ENCODE measurements around the gene AGMAT. TPM values are rescaled to one million over a fixed set of nuclear protein-coding genes. Genes with fewer than 3 reads are reported as not detected.

AGMAT gene
- total RNA-seq, 4 donors from 2014 or later, result 15.7 to 45.4 (median 39.6) TPM

- TF ChIP-seq POLR2A (IDR thresholded peaks at IDR 0.05) (no peak), CTCF (IDR thresholded peaks at IDR 0.05) (no peak)
- H3K27me3 ChIP-seq, result no peaks in the 10 kb centered on the region
- no peak overlapping the region for H3K27ac ChIP-seq
- peaks cover 0 to 34% (median 0%) of the 10 kb centered on the region in 3 donors for H3K36me3 ChIP-seq
- H3K9me3 ChIP-seq, result no peaks in the 10 kb centered on the region
- no peak overlapping the region for H3K4me3 ChIP-seq
- no peak for DNase-seq
- H3K4me1 ChIP-seq, result peaks cover 0 to 31% (median 2%) of the 10 kb centered on the region in 4 donors
These were observed 41.6 kb upstream of the AGMAT start for GRCh38 chr1:15626269-15626950.

- DNase-seq, result no peak
- Histone ChIP-seq H3K27me3 (no peaks in the 10 kb centered on the region), H3K27ac (peak overlapping the region in 1 of 4 donors; percentile 37), H3K36me3 (peaks cover 0 to 22% (median 0%) of the 10 kb centered on the region in 3 donors), H3K4me3 (no peak overlapping the region), H3K4me1 (peaks cover 0 to 42% (median 2%) of the 10 kb centered on the region in 4 donors), H3K9me3 (no peaks in the 10 kb centered on the region)
- TF ChIP-seq CTCF (IDR thresholded peaks at IDR 0.05), result no peak
- TF ChIP-seq POLR2A (IDR thresholded peaks at IDR 0.05), result no peak
These were observed 40.4 kb upstream of the AGMAT start for GRCh38 chr1:15625056-15625917.

GRCh38 chr1:15624133-15624714 lies 39.4 kb upstream of the AGMAT start:
- H3K27ac ChIP-seq, result no peak overlapping the region
- peaks cover 0 to 53% (median 3%) of the 10 kb centered on the region in 4 donors for H3K4me1 ChIP-seq
- TF ChIP-seq CTCF (IDR thresholded peaks at IDR 0.05) (no peak), POLR2A (IDR thresholded peaks at IDR 0.05) (no peak)
- no peak for DNase-seq
- peaks cover 0 to 18% (median 0%) of the 10 kb centered on the region in 3 donors for H3K36me3 ChIP-seq
- H3K27me3 ChIP-seq, result no peaks in the 10 kb centered on the region
- no peak overlapping the region for H3K4me3 ChIP-seq
- no peaks in the 10 kb centered on the region for H3K9me3 ChIP-seq

GRCh38 chr1:15623435-15623834 lies 38.6 kb upstream of the AGMAT start:
- Histone ChIP-seq H3K4me3 (no peak overlapping the region), H3K27ac (no peak overlapping the region), H3K27me3 (no peaks in the 10 kb centered on the region), H3K36me3 (peaks cover 0 to 11% (median 0%) of the 10 kb centered on the region in 3 donors), H3K4me1 (peaks cover 0 to 60% (median 8%) of the 10 kb centered on the region in 4 donors), H3K9me3 (no peaks in the 10 kb centered on the region)
- TF ChIP-seq POLR2A (IDR thresholded peaks at IDR 0.05), result no peak
- no peak for TF ChIP-seq CTCF (IDR thresholded peaks at IDR 0.05)
- no peak for DNase-seq

GRCh38 chr1:15622712-15623373 lies 38.0 kb upstream of the AGMAT start:
- TF ChIP-seq POLR2A (IDR thresholded peaks at IDR 0.05) (no peak), CTCF (IDR thresholded peaks at IDR 0.05) (no peak)
- no peak overlapping the region for H3K27ac ChIP-seq
- H3K36me3 ChIP-seq, result peaks cover 0 to 11% (median 0%) of the 10 kb centered on the region in 3 donors
- no peaks in the 10 kb centered on the region for H3K27me3 ChIP-seq
- no peaks in the 10 kb centered on the region for H3K9me3 ChIP-seq
- H3K4me1 ChIP-seq, result peaks cover 0 to 61% (median 8%) of the 10 kb centered on the region in 4 donors
- no peak overlapping the region for H3K4me3 ChIP-seq
- no peak for DNase-seq
